22Rv1 (cell line): ENCODE data around the gene NLK.

Experiments used
- H3K27ac ChIP-seq: fragments of 450-650 bp; 2 replicates; pipeline ENCODE4 v1.5.1; 2017
- ZFX ChIP-seq: fragments of 450-650 bp; IDR thresholded peaks from 2 replicates; pipeline ENCODE4 v1.6.1; 2017; ENCODE audit warnings: antibody characterized with exemption, borderline replicate concordance
- TF ChIP-seq, protein P1 (sequence below): fragments of 450-650 bp; IDR thresholded peaks from 2 replicates; pipeline ENCODE4 v1.5.1; 2017; ENCODE audit warnings: mild to moderate bottlenecking

The NLK gene

GRCh38 chr17:28136923-28137322 is 94.4 kb downstream of the NLK start:
- no peak overlapping the region for H3K27ac ChIP-seq
- no peak for TF ChIP-seq ZFX
- TF ChIP-seq, protein P1, sequence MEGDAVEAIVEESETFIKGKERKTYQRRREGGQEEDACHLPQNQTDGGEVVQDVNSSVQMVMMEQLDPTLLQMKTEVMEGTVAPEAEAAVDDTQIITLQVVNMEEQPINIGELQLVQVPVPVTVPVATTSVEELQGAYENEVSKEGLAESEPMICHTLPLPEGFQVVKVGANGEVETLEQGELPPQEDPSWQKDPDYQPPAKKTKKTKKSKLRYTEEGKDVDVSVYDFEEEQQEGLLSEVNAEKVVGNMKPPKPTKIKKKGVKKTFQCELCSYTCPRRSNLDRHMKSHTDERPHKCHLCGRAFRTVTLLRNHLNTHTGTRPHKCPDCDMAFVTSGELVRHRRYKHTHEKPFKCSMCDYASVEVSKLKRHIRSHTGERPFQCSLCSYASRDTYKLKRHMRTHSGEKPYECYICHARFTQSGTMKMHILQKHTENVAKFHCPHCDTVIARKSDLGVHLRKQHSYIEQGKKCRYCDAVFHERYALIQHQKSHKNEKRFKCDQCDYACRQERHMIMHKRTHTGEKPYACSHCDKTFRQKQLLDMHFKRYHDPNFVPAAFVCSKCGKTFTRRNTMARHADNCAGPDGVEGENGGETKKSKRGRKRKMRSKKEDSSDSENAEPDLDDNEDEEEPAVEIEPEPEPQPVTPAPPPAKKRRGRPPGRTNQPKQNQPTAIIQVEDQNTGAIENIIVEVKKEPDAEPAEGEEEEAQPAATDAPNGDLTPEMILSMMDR = no peak

GRCh38 chr17:28139822-28140221 is 97.3 kb downstream of the NLK start:
- no peak overlapping the region for H3K27ac ChIP-seq
- TF ChIP-seq, protein P1 = no peak
- no peak for TF ChIP-seq ZFX

DNA sequence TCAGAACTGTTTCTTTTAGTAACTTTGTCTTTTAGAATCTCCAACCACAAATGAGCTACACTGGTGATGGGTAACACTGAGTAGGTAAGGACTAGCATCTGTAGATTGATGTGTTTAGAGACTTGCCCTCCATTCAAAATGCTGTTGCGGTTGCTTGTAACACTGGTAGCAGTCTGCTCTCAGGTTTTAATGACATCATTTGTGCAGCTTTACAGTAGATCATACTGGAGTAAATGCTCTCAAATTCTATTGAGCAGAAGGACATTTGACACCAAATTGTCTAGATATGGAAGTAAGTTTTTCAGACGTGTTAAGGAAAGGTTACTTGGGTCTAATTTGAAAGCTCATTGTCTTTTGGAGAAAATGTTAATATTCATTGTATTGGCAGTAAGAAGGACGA is 98.8 kb downstream of the NLK start:
- TF ChIP-seq, protein P1 = no peak
- TF ChIP-seq ZFX = no peak
- no peak overlapping the region for H3K27ac ChIP-seq

- no peak overlapping the region for H3K27ac ChIP-seq
- no peak for TF ChIP-seq ZFX
- TF ChIP-seq, protein P1 = no peak
Observed at GRCh38 chr17:28141773-28142172, 99.3 kb downstream of the NLK start.

GRCh38 chr17:28142305-28142704 is 99.8 kb downstream of the NLK start:
- TF ChIP-seq, protein P1 = no peak
- TF ChIP-seq ZFX = no peak
- no peak overlapping the region for H3K27ac ChIP-seq

DNA sequence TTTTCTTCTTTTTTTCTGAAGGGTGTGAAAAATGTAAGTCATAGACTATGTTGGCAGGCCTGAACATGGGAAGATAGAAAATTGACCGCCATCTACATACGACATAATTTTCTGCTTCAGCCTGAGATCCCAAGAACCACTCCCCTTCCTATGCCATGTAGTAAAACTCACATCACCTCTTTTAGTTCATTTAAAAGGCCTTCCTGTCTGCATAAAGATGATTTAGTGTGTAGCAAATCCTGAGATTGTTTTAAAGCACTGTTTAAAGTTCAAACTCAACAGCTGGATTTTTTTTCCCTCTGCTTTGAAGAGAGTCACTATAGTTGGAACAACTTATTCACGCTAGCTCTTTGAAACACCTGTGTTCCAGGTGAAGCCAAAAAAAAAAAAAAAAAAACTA is 101.5 kb downstream of the NLK start:
- TF ChIP-seq, protein P1 = no peak
- no peak for TF ChIP-seq ZFX
- no peak overlapping the region for H3K27ac ChIP-seq

DNA sequence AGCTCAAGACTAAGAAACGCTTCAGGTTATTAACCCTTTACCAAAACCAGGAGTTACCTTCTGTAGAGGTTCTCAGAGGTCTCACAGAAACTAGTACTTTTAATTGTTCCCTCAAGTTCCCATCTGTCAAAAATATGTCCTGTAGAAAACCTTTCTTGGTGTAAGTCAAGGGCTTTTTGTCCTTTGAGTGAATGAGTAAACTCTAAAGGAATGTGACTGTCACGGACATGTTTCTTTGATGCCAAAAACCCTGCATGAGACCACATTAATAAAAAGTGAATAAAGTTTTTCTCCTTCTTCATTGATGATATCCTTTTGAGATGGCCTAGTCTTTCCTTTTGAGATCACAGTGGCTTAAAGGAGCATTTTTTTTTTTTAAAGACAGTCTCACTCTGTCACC is 102.9 kb downstream of the NLK start:
- TF ChIP-seq ZFX = no peak
- TF ChIP-seq, protein P1 = no peak
- no peak overlapping the region for H3K27ac ChIP-seq
